ENCODE results near the gene ISG20. TPM values are rescaled to one million over a fixed set of nuclear protein-coding genes. Genes with fewer than 3 reads are reported as not detected.
A peak's percentile ranks its signal among the peaks of the same experiment; 100 is the strongest.

The ISG20 gene
- total RNA-seq, 4 donors from 2014 or later, result 3.9 to 35.9 (median 13.2) TPM

DNA sequence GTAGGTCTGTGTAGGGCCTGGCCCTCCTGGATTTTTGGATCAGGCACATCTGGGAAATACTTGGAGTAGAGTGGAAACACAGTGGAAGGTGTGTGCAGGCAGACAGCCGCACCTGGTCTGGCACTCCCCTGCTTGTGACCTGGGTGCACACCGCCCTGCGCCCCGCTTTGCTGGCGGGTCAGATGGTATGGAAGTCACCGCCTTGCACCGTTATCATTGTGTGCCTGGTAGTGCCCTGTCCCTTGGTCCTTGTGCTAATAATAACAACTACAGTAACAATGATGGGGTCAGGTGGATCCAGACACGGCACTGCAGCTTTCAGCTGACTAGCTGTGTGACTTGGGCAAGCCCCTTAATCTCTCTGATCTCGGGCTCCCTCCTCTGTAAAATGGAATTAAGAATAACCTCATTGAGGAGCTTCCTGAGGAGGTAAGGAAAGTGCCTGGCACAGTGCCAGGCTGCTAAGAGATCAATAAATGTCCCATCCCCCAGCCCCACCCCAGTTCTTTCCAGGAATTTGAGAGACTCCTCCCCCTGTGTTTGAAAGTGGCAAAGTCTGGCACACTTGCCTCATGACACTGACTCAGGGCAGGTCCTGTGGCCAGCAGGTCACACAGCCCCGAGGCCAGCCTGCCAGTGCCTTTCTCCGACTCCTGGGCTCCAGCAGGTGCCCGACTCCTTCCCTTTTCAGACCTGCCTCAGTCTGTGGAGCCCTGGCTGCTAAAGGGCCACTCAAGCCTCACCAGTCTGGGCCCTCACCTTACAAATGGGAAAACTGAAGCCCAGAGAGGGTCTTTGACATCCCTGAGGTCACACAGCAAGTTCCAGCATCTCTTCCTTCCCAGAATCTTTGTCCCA, 9.8 kb downstream of the ISG20 start:
- H3K27me3 ChIP-seq, result no peaks in the 10 kb centered on the region
- no peaks in the 10 kb centered on the region for H3K9me3 ChIP-seq
- H3K36me3 ChIP-seq, result no peaks in the 10 kb centered on the region
- TF ChIP-seq, protein P1, sequence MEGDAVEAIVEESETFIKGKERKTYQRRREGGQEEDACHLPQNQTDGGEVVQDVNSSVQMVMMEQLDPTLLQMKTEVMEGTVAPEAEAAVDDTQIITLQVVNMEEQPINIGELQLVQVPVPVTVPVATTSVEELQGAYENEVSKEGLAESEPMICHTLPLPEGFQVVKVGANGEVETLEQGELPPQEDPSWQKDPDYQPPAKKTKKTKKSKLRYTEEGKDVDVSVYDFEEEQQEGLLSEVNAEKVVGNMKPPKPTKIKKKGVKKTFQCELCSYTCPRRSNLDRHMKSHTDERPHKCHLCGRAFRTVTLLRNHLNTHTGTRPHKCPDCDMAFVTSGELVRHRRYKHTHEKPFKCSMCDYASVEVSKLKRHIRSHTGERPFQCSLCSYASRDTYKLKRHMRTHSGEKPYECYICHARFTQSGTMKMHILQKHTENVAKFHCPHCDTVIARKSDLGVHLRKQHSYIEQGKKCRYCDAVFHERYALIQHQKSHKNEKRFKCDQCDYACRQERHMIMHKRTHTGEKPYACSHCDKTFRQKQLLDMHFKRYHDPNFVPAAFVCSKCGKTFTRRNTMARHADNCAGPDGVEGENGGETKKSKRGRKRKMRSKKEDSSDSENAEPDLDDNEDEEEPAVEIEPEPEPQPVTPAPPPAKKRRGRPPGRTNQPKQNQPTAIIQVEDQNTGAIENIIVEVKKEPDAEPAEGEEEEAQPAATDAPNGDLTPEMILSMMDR (IDR thresholded peaks at IDR 0.05), result no peak
- no peak for TF ChIP-seq POLR2A (IDR thresholded peaks at IDR 0.05)
- H3K4me1 ChIP-seq, result no peaks in the 10 kb centered on the region
- DNase-seq, result peak in 1 of 2 donors; percentile 20
- no peak overlapping the region for H3K4me3 ChIP-seq
- intact Hi-C loops (cut with DNase I; ENCODE audit: low total_unique reads), result no loop called here
- peak overlapping the region in 1 of 2 donors; percentile 18 for H3K27ac ChIP-seq

DNA sequence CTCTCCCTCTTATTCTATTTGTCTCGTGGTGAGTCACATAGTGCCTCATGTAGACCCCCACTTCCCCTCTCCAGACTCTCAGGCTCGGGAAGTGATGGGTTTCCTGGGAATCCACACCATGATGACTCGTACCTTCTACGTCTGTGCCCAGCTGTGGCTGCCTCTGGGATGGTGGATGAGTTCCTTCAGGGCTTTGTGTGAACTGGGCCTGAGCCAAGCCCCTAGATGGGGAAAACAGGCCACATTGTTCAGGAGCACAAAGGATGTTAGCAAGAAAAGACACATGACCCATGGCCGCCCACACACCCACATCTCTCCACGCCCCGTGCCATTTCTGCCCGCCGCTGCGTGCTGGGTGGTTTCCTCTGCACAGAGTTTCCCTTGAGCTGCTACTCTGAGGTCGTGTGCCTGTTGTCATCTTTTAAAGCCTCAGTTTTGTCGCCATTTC, 10.5 kb downstream of the ISG20 start:
- no peaks in the 10 kb centered on the region for H3K4me1 ChIP-seq
- intact Hi-C loops (cut with DNase I; ENCODE audit: low total_unique reads), result no loop called here
- no peak overlapping the region for H3K4me3 ChIP-seq
- TF ChIP-seq, protein P1 (IDR thresholded peaks at IDR 0.05), result no peak
- TF ChIP-seq POLR2A (IDR thresholded peaks at IDR 0.05), result no peak
- DNase-seq, result peak in 1 of 2 donors; percentile 38
- H3K27me3 ChIP-seq, result no peaks in the 10 kb centered on the region
- peak overlapping the region in 1 of 2 donors; percentile 18 for H3K27ac ChIP-seq
- no peaks in the 10 kb centered on the region for H3K36me3 ChIP-seq
- H3K9me3 ChIP-seq, result no peaks in the 10 kb centered on the region

DNA sequence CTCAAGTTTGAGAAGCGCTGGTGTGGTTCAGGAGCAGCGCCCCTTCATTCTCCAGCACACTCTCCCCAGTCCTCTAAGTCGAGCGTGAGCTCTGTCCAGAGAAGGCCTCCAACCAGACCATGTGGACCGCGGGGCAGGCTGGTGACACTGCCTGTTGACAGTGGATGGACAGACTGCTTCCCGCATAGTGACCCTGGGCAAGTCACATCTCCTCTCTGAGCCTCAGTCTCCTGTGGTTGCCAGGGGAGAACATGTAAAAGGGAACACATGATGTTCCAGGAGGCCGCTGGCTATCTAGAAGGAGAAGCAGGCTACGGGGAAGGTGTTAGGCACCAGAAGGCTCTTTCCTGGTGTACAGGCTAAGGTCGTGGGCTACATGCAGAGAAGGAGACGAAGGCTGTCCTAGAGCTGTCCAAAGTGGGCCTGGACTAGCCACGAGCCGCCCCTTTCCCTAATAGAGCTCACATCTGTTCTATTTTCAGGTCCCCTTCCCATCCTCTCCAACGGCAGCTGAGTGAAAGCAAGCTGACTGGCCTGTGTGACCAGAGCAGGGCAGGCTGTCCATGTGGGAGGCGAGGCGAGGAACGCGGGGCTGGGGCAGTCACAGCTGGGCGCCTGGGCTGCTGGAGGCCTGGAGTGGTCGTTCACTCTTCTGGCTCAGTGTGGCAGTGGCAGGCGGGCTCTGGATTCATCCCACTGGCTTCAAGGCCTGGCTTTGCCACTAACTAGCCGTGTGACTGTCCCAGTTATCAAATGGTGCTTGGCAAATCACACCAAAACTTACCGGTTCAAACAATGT, 11.1 kb downstream of the ISG20 start:
- peak in 1 of 2 donors; percentile 13 for DNase-seq
- TF ChIP-seq POLR2A (IDR thresholded peaks at IDR 0.05), result no peak
- TF ChIP-seq, protein P1 (IDR thresholded peaks at IDR 0.05), result no peak
- Histone ChIP-seq H3K27ac (no peak overlapping the region), H3K9me3 (no peaks in the 10 kb centered on the region), H3K4me1 (no peaks in the 10 kb centered on the region), H3K36me3 (no peaks in the 10 kb centered on the region), H3K4me3 (no peak overlapping the region), H3K27me3 (no peaks in the 10 kb centered on the region)
- intact Hi-C loops (cut with DNase I; ENCODE audit: low total_unique reads), result no loop called here

DNA sequence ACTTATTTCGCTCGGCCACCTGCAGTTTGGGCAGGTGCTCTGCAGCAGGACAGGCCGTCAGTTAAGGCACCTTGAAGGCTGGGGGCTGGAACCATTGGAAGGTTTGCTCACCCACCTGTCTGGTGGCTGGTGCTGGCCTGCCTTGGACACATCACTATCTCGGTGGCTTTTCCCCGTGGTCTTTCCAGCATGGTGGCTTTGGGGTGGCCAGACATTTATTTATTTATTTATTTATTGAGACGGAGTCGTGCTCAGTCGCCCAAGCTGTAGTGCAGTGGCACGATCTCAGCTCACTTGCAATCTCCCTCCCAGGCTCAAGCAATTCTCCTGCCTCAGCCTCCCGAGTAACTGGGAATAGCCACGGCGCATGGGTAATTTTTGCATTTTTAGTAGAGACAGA, 11.7 kb downstream of the ISG20 start:
- Histone ChIP-seq H3K36me3 (no peaks in the 10 kb centered on the region), H3K27ac (no peak overlapping the region), H3K4me3 (no peak overlapping the region), H3K9me3 (no peaks in the 10 kb centered on the region), H3K4me1 (no peaks in the 10 kb centered on the region), H3K27me3 (no peaks in the 10 kb centered on the region)
- TF ChIP-seq, protein P1 (IDR thresholded peaks at IDR 0.05), result no peak
- TF ChIP-seq POLR2A (IDR thresholded peaks at IDR 0.05), result no peak
- DNase-seq, result peak in 1 of 2 donors; percentile 3
- intact Hi-C loops (cut with DNase I; ENCODE audit: low total_unique reads), result no loop called here

Data from uterus (tissue), 4 donors.